T-helper 17 cell (primary cell): ENCODE measurements around the gene ZNF684. TPM values are rescaled to one million over a fixed set of nuclear protein-coding genes. Genes with fewer than 3 reads are reported as not detected.
"Not testable (repeated sequence)": the region's sequence is repeated elsewhere in the genome, so short reads cannot be mapped to it uniquely, and the experiment has no call there.

Experiments
- ATAC-seq: fragments of 150-1000 bp; cut with Tn5 transposase; 2 replicates; pipeline ENCODE4 v1.10.0; 2021; ENCODE audit warnings: mild to moderate bottlenecking, moderate library complexity
- DNase-seq, 3 donors: peaks; one replicate each; pipeline versions ENCODE4 v3.0.0 to v3.0.0-alpha.2; 2020 to 2021
- H3K9me3 ChIP-seq: one replicate; pipeline ENCODE4 v1.7.0; 2013; ENCODE audit warnings: low read length, mild to moderate bottlenecking; ENCODE audit not compliant: control insufficient read depth, poor library complexity, severe bottlenecking
- H3K27ac Mint-ChIP-seq: one replicate; pipeline ENCODE4 v1.8.0; 2022; ENCODE audit warnings: mild to moderate bottlenecking, moderate library complexity, mixed read lengths
- H3K27me3 Mint-ChIP-seq: one replicate; pipeline ENCODE4 v1.8.0; 2022; ENCODE audit warnings: mixed read lengths
- H3K36me3 Mint-ChIP-seq: one replicate; pipeline ENCODE4 v1.8.0; 2022; ENCODE audit warnings: low read depth, mixed read lengths
- H3K4me1 Mint-ChIP-seq: one replicate; pipeline ENCODE4 v1.8.0; 2022; ENCODE audit warnings: mild to moderate bottlenecking, mixed read lengths
- H3K4me3 Mint-ChIP-seq: one replicate; pipeline ENCODE4 v1.8.0; 2022; ENCODE audit warnings: mild to moderate bottlenecking, moderate library complexity, mixed read lengths
- total RNA-seq, 4 donors: library from RNA in 2 of 4; stranded (reverse) in 2 of 4; gene quantifications; one replicate each; pipeline ENCODE4 v1.2.3 and lab custom pipeline; 2022 to 2026

ZNF684 gene
- 1 to 10 TPM; 3.3 to 4.7 TPM for total RNA-seq
- 3.7 to 12.1 reads per million in 2 donors for total RNA-seq (lab: John Stamatoyannopoulos, UW)

- peak within 1 kb of the TSS; percentile 97 for H3K4me3 Mint-ChIP-seq
- peaks cover 20% of the 10 kb centered on the region for H3K4me1 Mint-ChIP-seq
- ATAC-seq: peak; percentile 98
Observed at GRCh38 chr1:40531381-40532061, at the start of gene ZNF684. Gene ZNF684 (plus strand): TSS chr1:40531637. CDS start chr1:40533167, 1,530 bp downstream.

GRCh38 chr1:40495315-40495903, 36.0 kb upstream of the ZNF684 start:
- Mint-ChIP-seq H3K36me3 (peaks cover 13% of the 10 kb centered on the region), H3K27ac (no peak overlapping the region)
- peaks cover 21% of the 10 kb centered on the region for H3K9me3 ChIP-seq

More at GRCh38 chr1:40531381-40532061, at the start of gene ZNF684:
- DNase-seq: peak; percentile 64 to 74 (median 71)
- H3K27me3 Mint-ChIP-seq: no peaks in the 10 kb centered on the region
- peak within 1 kb of the TSS; percentile 95 for H3K27ac Mint-ChIP-seq
- no peaks in the 10 kb centered on the region for H3K9me3 ChIP-seq
- H3K36me3 Mint-ChIP-seq: peaks cover 2% of the 10 kb centered on the region

GRCh38 chr1:40502651-40503050, 28.8 kb upstream of the ZNF684 start:
- H3K27ac Mint-ChIP-seq, H3K27me3 Mint-ChIP-seq, ATAC-seq, H3K4me1 Mint-ChIP-seq, H3K4me3 Mint-ChIP-seq, H3K36me3 Mint-ChIP-seq, DNase-seq, H3K9me3 ChIP-seq: not testable (repeated sequence)

More at GRCh38 chr1:40495315-40495903, 36.0 kb upstream of the ZNF684 start:
- ATAC-seq: no peak
- Mint-ChIP-seq H3K27me3 (no peaks in the 10 kb centered on the region), H3K4me3 (no peak overlapping the region), H3K4me1 (no peaks in the 10 kb centered on the region)
- DNase-seq: no peak

- H3K4me1 Mint-ChIP-seq: peaks cover 8% of the 10 kb centered on the region
- H3K4me3 Mint-ChIP-seq: peak overlapping the region; percentile 91
- peaks cover 2% of the 10 kb centered on the region for H3K36me3 Mint-ChIP-seq
- H3K9me3 ChIP-seq: no peaks in the 10 kb centered on the region
- ATAC-seq (no peak), DNase-seq (no peak)
- H3K27ac Mint-ChIP-seq: peak overlapping the region; percentile 87
- H3K27me3 Mint-ChIP-seq: no peaks in the 10 kb centered on the region
Observed at GRCh38 chr1:40507973-40508372, 23.5 kb upstream of the ZNF684 start.

GRCh38 chr1:40508375-40509341, 22.8 kb upstream of the ZNF684 start, which contains the start of gene EXO5:
Gene EXO5 (plus strand): TSS chr1:40508767. CDS start chr1:40514545, 5,778 bp downstream.
- H3K4me3 Mint-ChIP-seq: peak within 1 kb of the TSS; percentile 91
- peaks cover 2% of the 10 kb centered on the region for H3K36me3 Mint-ChIP-seq
- H3K4me1 Mint-ChIP-seq: peaks cover 8% of the 10 kb centered on the region
- no peaks in the 10 kb centered on the region for H3K27me3 Mint-ChIP-seq
- ATAC-seq (peak; percentile 99), DNase-seq (peak; percentile 59 to 69 (median 67))
- no peaks in the 10 kb centered on the region for H3K9me3 ChIP-seq
- peak within 1 kb of the TSS; percentile 87 for H3K27ac Mint-ChIP-seq

GRCh38 chr1:40519517-40519916, 11.9 kb upstream of the ZNF684 start:
- Mint-ChIP-seq H3K27ac (no peak overlapping the region), H3K4me3 (no peak overlapping the region), H3K4me1 (no peaks in the 10 kb centered on the region), H3K27me3 (no peaks in the 10 kb centered on the region), H3K36me3 (peaks cover 2% of the 10 kb centered on the region)
- no peak for ATAC-seq
- no peaks in the 10 kb centered on the region for H3K9me3 ChIP-seq
- no peak for DNase-seq

GRCh38 chr1:40530735-40531380, 579 bp upstream of the ZNF684 start:
- H3K27ac Mint-ChIP-seq: peak overlapping the region; percentile 95
- DNase-seq: no peak

GRCh38 chr1:40532062-40532389, 589 bp downstream of the ZNF684 start:
- Mint-ChIP-seq H3K4me3 (peak overlapping the region; percentile 97), H3K4me1 (peaks cover 20% of the 10 kb centered on the region), H3K27ac (peak overlapping the region; percentile 95), H3K27me3 (no peaks in the 10 kb centered on the region), H3K36me3 (peaks cover 2% of the 10 kb centered on the region)
- ATAC-seq: no peak
- H3K9me3 ChIP-seq: no peaks in the 10 kb centered on the region
- no peak for DNase-seq

More at GRCh38 chr1:40530735-40531380, 579 bp upstream of the ZNF684 start:
- no peak for ATAC-seq
- peak overlapping the region; percentile 97 for H3K4me3 Mint-ChIP-seq
- peaks cover 20% of the 10 kb centered on the region for H3K4me1 Mint-ChIP-seq
- peaks cover 2% of the 10 kb centered on the region for H3K36me3 Mint-ChIP-seq
- no peaks in the 10 kb centered on the region for H3K9me3 ChIP-seq
- H3K27me3 Mint-ChIP-seq: no peaks in the 10 kb centered on the region

GRCh38 chr1:40532844-40533424, 1.5 kb downstream of the ZNF684 start:
- no peak for ATAC-seq
- H3K27ac Mint-ChIP-seq: peak overlapping the region; percentile 95
- DNase-seq: no peak
- H3K9me3 ChIP-seq: no peaks in the 10 kb centered on the region
- peaks cover 20% of the 10 kb centered on the region for H3K4me1 Mint-ChIP-seq
- H3K4me3 Mint-ChIP-seq: peak overlapping the region; percentile 9
- no peaks in the 10 kb centered on the region for H3K27me3 Mint-ChIP-seq
- peaks cover 4% of the 10 kb centered on the region for H3K36me3 Mint-ChIP-seq

GRCh38 chr1:40534589-40534988, 3.2 kb downstream of the ZNF684 start:
- Mint-ChIP-seq H3K27ac (no peak overlapping the region), H3K4me1 (peaks cover 20% of the 10 kb centered on the region), H3K4me3 (no peak overlapping the region), H3K36me3 (peaks cover 5% of the 10 kb centered on the region), H3K27me3 (no peaks in the 10 kb centered on the region)
- DNase-seq: no peak
- no peaks in the 10 kb centered on the region for H3K9me3 ChIP-seq
- no peak for ATAC-seq

GRCh38 chr1:40535732-40536131, 4.3 kb downstream of the ZNF684 start:
- peaks cover 6% of the 10 kb centered on the region for H3K36me3 Mint-ChIP-seq
- H3K9me3 ChIP-seq: no peaks in the 10 kb centered on the region

GRCh38 chr1:40539338-40539737, 7.9 kb downstream of the ZNF684 start:
- Mint-ChIP-seq H3K4me3 (no peak overlapping the region), H3K4me1 (no peaks in the 10 kb centered on the region), H3K27me3 (no peaks in the 10 kb centered on the region), H3K27ac (no peak overlapping the region), H3K36me3 (peaks cover 16% of the 10 kb centered on the region)
- no peak for DNase-seq
- H3K9me3 ChIP-seq: no peaks in the 10 kb centered on the region
- ATAC-seq: no peak

More at GRCh38 chr1:40535732-40536131, 4.3 kb downstream of the ZNF684 start:
- no peak for DNase-seq
- no peak for ATAC-seq
- Mint-ChIP-seq H3K27ac (no peak overlapping the region), H3K27me3 (no peaks in the 10 kb centered on the region), H3K4me1 (peaks cover 20% of the 10 kb centered on the region), H3K4me3 (no peak overlapping the region)
